ENCODE results near the gene TBX10.

- TF ChIP-seq TAF1 (IDR thresholded peaks at IDR 0.05; ENCODE audit: borderline replicate concordance, low read depth, low read length) (no peak), POLR2AphosphoS5 (IDR thresholded peaks at IDR 0.05; ENCODE audit: low read depth, low read length) (no peak), POLR2A (IDR thresholded peaks at IDR 0.05; ENCODE audit: low read depth, low read length) (no peak)
Observed at GRCh38 chr11:67627812-67628624, 11.5 kb downstream of the TBX10 start.
